Stimulated activated memory B cell treated with anti-CD40 and anti-IgM and Interleukin-4, amounts not matched to agents 10 μg/mL and 1 μg/mL and 100 μg/mL, for 72 hours (primary cell): ENCODE results near the gene MAPT.

Experiments
- ATAC-seq: fragments of 150-1000 bp; cut with Tn5 transposase; 2 replicates; pipeline ENCODE4 v1.10.0; 2021
- H3K27ac Mint-ChIP-seq: one replicate; pipeline ENCODE4 v1.8.0; 2022; ENCODE audit warnings: mild to moderate bottlenecking, mixed read lengths
- H3K27me3 Mint-ChIP-seq: one replicate; pipeline ENCODE4 v1.8.0; 2022; ENCODE audit warnings: mixed read lengths
- H3K36me3 Mint-ChIP-seq: one replicate; pipeline ENCODE4 v1.8.0; 2022; ENCODE audit warnings: mixed read lengths
- H3K4me1 Mint-ChIP-seq: one replicate; pipeline ENCODE4 v1.8.0; 2022; ENCODE audit warnings: mixed read lengths
- H3K4me3 Mint-ChIP-seq: one replicate; pipeline ENCODE4 v1.8.0; 2022; ENCODE audit warnings: mild to moderate bottlenecking, moderate library complexity, mixed read lengths
- H3K9me3 Mint-ChIP-seq: one replicate; pipeline ENCODE4 v1.8.0; 2022; ENCODE audit warnings: mixed read lengths

MAPT gene

DNA sequence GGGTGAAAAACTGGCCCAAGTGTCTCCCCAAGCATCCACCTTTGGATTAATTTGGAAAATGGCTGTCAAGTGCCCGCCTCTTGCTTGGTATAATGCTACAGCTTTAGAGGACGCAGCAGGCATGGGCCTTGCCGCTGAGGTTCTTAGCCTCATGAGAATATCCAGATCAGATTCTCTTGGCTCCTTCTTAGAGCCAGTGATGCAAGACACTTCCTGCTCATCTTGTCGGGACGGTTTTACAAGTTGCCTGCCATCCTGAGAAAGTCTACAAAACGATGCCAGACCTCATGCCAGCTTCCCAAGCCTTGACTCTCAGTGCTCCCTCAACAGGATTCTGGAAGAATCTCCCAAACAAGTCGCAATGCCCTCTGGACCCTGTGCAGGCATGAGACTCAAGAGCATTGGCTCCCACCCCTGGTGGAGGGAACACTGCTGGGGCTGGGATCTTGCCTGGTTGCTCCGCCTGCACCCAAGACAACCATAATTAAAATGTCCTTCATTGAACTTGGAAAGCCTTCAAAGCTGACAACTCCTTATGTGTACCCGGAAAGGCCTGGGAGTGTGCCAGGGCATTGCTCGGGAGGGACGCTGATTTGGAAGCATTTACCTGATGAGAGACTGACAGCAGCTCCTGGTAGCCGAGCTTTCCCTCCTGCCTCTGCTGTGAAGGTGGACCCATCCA is 78.9 kb downstream of the MAPT start:
- Mint-ChIP-seq H3K27me3 (peaks cover 13% of the 10 kb centered on the region), H3K4me3 (no peak overlapping the region), H3K36me3 (no peaks in the 10 kb centered on the region), H3K9me3 (peaks cover 8% of the 10 kb centered on the region), H3K27ac (no peak overlapping the region), H3K4me1 (peaks cover 25% of the 10 kb centered on the region)
- no peak for ATAC-seq

DNA sequence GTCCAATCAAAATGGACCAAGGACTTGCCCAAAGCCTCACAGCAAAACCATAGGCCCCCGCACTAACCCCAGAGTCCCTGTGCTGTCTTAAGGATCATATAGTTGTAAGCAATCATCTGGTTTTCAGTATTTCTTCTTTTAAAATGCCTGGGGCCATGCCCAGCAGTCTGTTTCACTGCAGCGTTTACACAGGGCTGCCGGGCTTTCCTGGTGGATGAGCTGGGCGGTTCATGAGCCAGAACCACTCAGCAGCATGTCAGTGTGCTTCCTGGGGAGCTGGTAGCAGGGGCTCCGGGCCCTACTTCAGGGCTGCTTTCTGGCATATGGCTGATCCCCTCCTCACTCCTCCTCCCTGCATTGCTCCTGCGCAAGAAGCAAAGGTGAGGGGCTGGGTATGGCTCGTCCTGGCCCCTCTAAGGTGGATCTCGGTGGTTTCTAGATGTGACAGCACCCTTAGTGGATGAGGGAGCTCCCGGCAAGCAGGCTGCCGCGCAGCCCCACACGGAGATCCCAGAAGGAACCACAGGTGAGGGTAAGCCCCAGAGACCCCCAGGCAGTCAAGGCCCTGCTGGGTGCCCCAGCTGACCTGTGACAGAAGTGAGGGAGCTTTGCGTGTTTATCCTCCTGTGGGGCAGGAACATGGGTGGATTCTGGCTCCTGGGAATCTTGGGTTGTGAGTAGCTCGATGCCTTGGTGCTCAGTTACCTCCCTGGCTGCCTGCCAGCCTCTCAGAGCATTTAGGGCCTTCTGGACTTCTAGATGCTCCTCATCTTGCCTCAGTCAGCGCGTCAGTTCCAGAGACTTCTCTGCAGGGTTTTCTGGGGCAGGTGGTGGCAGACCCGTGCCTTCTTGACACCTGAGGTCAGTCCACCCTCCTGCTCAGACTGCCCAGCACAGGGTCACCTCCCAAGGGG is 79.8 kb downstream of the MAPT start:
- Mint-ChIP-seq H3K36me3 (no peaks in the 10 kb centered on the region), H3K27me3 (peaks cover 11% of the 10 kb centered on the region), H3K4me1 (peaks cover 25% of the 10 kb centered on the region), H3K9me3 (peaks cover 8% of the 10 kb centered on the region), H3K27ac (peak overlapping the region; percentile 82), H3K4me3 (no peak overlapping the region)
- ATAC-seq, result no peak

- no peaks in the 10 kb centered on the region for H3K36me3 Mint-ChIP-seq
- ATAC-seq, result peak; percentile 97
- peaks cover 2% of the 10 kb centered on the region for H3K27me3 Mint-ChIP-seq
- peak overlapping the region; percentile 43 for H3K4me3 Mint-ChIP-seq
- H3K4me1 Mint-ChIP-seq, result peaks cover 25% of the 10 kb centered on the region
- peaks cover 3% of the 10 kb centered on the region for H3K9me3 Mint-ChIP-seq
- H3K27ac Mint-ChIP-seq, result peak overlapping the region; percentile 82
These were observed 80.7 kb downstream of the MAPT start for GRCh38 chr17:45974916-45975630.

GRCh38 chr17:45975640-45976295 is 81.4 kb downstream of the MAPT start:
- peak; percentile 74 for ATAC-seq
- Mint-ChIP-seq H3K27ac (peak overlapping the region; percentile 82), H3K27me3 (no peaks in the 10 kb centered on the region), H3K9me3 (peaks cover 3% of the 10 kb centered on the region), H3K4me1 (peaks cover 25% of the 10 kb centered on the region), H3K36me3 (no peaks in the 10 kb centered on the region), H3K4me3 (peak overlapping the region; percentile 43)

- H3K4me3 Mint-ChIP-seq, result no peak overlapping the region
- peaks cover 25% of the 10 kb centered on the region for H3K4me1 Mint-ChIP-seq
- H3K27me3 Mint-ChIP-seq, result no peaks in the 10 kb centered on the region
- H3K27ac Mint-ChIP-seq, result peak overlapping the region; percentile 82
- no peak for ATAC-seq
- H3K9me3 Mint-ChIP-seq, result peaks cover 3% of the 10 kb centered on the region
- no peaks in the 10 kb centered on the region for H3K36me3 Mint-ChIP-seq
These were observed 82.0 kb downstream of the MAPT start for GRCh38 chr17:45976391-45976754.

GRCh38 chr17:45976755-45977505 is 82.6 kb downstream of the MAPT start:
- Mint-ChIP-seq H3K36me3 (no peaks in the 10 kb centered on the region), H3K4me1 (peaks cover 25% of the 10 kb centered on the region), H3K9me3 (peaks cover 3% of the 10 kb centered on the region), H3K27me3 (no peaks in the 10 kb centered on the region), H3K27ac (no peak overlapping the region), H3K4me3 (no peak overlapping the region)
- no peak for ATAC-seq

GRCh38 chr17:45977506-45977824 is 83.1 kb downstream of the MAPT start:
- Mint-ChIP-seq H3K36me3 (no peaks in the 10 kb centered on the region), H3K4me3 (no peak overlapping the region), H3K27me3 (no peaks in the 10 kb centered on the region), H3K27ac (no peak overlapping the region), H3K4me1 (peaks cover 25% of the 10 kb centered on the region), H3K9me3 (peaks cover under 1% of the 10 kb centered on the region)
- no peak for ATAC-seq

- H3K27me3 Mint-ChIP-seq, result no peaks in the 10 kb centered on the region
- H3K9me3 Mint-ChIP-seq, result no peaks in the 10 kb centered on the region
- H3K27ac Mint-ChIP-seq, result no peak overlapping the region
- no peaks in the 10 kb centered on the region for H3K36me3 Mint-ChIP-seq
- peaks cover 25% of the 10 kb centered on the region for H3K4me1 Mint-ChIP-seq
- no peak for ATAC-seq
- no peak overlapping the region for H3K4me3 Mint-ChIP-seq
These were observed 83.7 kb downstream of the MAPT start for GRCh38 chr17:45977976-45978626.

GRCh38 chr17:45979137-45979536 is 84.8 kb downstream of the MAPT start:
- no peak for ATAC-seq
- no peak overlapping the region for H3K27ac Mint-ChIP-seq
- no peaks in the 10 kb centered on the region for H3K36me3 Mint-ChIP-seq
- H3K4me3 Mint-ChIP-seq, result no peak overlapping the region
- H3K9me3 Mint-ChIP-seq, result no peaks in the 10 kb centered on the region
- H3K27me3 Mint-ChIP-seq, result no peaks in the 10 kb centered on the region
- peaks cover 25% of the 10 kb centered on the region for H3K4me1 Mint-ChIP-seq

- no peak overlapping the region for H3K4me3 Mint-ChIP-seq
- ATAC-seq, result no peak
- H3K27me3 Mint-ChIP-seq, result no peaks in the 10 kb centered on the region
- H3K4me1 Mint-ChIP-seq, result peaks cover 8% of the 10 kb centered on the region
- H3K27ac Mint-ChIP-seq, result no peak overlapping the region
- H3K36me3 Mint-ChIP-seq, result no peaks in the 10 kb centered on the region
- no peaks in the 10 kb centered on the region for H3K9me3 Mint-ChIP-seq
These were observed 86.5 kb downstream of the MAPT start for GRCh38 chr17:45980855-45981254.

GRCh38 chr17:45981306-45981705 is 87.0 kb downstream of the MAPT start:
- no peak for ATAC-seq
- H3K9me3 Mint-ChIP-seq, result no peaks in the 10 kb centered on the region
- no peak overlapping the region for H3K27ac Mint-ChIP-seq
- H3K36me3 Mint-ChIP-seq, result no peaks in the 10 kb centered on the region
- H3K27me3 Mint-ChIP-seq, result no peaks in the 10 kb centered on the region
- peaks cover 3% of the 10 kb centered on the region for H3K4me1 Mint-ChIP-seq
- H3K4me3 Mint-ChIP-seq, result no peak overlapping the region

- Mint-ChIP-seq H3K27me3 (no peaks in the 10 kb centered on the region), H3K9me3 (no peaks in the 10 kb centered on the region), H3K4me3 (no peak overlapping the region), H3K27ac (no peak overlapping the region), H3K4me1 (no peaks in the 10 kb centered on the region), H3K36me3 (no peaks in the 10 kb centered on the region)
- ATAC-seq, result no peak
These were observed 88.6 kb downstream of the MAPT start for GRCh38 chr17:45982791-45983613.

DNA sequence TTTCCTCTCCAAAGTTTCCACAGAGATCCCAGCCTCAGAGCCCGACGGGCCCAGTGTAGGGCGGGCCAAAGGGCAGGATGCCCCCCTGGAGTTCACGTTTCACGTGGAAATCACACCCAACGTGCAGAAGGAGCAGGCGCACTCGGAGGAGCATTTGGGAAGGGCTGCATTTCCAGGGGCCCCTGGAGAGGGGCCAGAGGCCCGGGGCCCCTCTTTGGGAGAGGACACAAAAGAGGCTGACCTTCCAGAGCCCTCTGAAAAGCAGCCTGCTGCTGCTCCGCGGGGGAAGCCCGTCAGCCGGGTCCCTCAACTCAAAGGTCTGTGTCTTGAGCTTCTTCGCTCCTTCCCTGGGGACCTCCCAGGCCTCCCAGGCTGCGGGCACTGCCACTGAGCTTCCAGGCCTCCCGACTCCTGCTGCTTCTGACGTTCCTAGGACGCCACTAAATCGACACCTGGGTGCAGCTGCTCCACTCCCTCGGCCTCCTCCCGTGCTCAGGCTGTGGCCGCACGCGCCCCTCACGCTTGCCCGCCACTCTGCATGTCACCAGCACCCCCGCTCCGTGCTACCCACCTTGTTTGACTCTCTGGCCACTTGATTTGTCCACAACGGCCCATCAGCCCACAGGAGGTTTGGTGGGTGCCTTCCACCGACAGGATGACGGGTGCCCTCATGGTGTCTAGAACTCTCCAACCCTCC is 89.4 kb downstream of the MAPT start:
- ATAC-seq, result no peak
- Mint-ChIP-seq H3K4me3 (no peak overlapping the region), H3K27ac (no peak overlapping the region), H3K4me1 (no peaks in the 10 kb centered on the region), H3K9me3 (no peaks in the 10 kb centered on the region), H3K27me3 (no peaks in the 10 kb centered on the region), H3K36me3 (no peaks in the 10 kb centered on the region)
